GDM1 (cell line): Measurements from ENCODE around the gene KRT13.

ENCODE experiments used
- DNase-seq: peaks from one replicate; lab custom pipeline; 2025; lab: John Stamatoyannopoulos, UW

The KRT13 gene

GRCh38 chr17:41494524-41494923 lies 10.9 kb downstream of the KRT13 start:
- DNase-seq: no peak

DNA sequence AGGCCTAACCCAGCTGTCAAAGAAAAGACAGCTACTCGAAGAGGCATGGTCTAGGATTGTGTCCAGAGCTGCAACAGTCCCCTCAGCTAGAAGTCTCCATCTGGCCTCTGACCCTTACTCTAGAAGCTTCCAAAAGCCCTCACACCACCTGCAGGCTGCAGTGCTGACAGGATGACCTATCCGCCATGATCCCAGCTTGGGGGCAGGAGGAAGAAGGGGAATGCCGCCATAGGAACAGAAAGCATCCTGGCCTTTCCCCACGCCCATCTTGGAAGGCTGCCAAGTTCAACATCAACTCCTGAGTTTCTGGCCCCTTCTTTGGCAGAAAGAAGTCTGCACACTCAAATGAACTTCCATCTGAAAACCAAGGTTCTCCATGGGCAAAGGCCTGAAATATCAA lies 12.6 kb downstream of the KRT13 start:
- DNase-seq: no peak

- DNase-seq: no peak
Observed at GRCh38 chr17:41492351-41492750, 13.1 kb downstream of the KRT13 start.

- no peak for DNase-seq
Observed at GRCh38 chr17:41491476-41491875, 13.9 kb downstream of the KRT13 start.

DNA sequence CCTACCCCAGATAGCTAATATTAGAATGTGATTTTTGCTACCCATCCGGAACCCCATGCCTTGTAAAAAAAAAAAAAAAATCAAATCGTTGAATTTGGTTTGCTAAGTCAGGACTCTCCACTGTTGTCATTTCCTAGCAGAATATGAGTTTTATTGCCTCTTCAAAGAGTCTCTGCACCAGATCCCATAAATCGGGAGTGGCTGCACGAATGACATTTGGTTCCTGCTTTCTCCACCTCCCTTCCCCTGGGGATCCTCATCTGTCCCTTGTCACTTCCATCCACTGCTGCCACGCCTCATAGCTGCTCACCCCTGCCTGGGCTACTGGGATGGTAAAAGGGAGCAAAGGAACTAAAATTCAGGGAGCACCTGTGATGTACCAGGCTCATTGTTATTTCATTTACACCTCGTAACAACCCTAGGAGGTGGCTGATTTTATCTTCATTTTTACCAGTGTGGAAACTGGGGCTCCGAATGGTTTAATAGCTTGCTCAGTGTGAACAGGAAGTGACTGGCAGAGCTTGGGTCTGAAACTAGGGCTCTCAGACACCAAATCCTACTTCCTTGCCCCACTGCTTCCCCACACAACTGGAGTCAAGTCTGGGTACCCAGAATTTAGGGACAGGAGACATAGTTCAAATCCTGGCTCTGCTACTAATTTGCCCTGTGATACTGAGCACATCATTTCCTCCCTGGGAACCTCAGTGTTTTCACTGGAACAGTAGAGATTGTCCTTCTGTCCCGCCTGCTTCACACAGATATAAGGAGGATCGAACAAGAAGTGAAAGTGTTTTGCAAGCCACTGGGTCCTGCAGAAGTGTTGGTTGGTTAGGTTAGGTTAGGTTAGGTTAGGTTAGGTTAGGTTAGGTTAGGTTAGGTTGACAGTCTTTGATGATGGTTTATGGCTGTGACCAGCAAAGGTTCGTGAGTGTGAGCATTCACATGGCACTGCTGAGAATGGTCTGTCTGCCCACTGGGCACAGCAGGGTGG lies 15.1 kb downstream of the KRT13 start:
- DNase-seq: no peak

GRCh38 chr17:41489531-41489930 lies 15.9 kb downstream of the KRT13 start, which contains the start of gene KRT36:
KRT36 (minus strand) TSS chr17:41489910; CDS start chr17:41489864, 46 bp downstream.
- no peak for DNase-seq

DNA sequence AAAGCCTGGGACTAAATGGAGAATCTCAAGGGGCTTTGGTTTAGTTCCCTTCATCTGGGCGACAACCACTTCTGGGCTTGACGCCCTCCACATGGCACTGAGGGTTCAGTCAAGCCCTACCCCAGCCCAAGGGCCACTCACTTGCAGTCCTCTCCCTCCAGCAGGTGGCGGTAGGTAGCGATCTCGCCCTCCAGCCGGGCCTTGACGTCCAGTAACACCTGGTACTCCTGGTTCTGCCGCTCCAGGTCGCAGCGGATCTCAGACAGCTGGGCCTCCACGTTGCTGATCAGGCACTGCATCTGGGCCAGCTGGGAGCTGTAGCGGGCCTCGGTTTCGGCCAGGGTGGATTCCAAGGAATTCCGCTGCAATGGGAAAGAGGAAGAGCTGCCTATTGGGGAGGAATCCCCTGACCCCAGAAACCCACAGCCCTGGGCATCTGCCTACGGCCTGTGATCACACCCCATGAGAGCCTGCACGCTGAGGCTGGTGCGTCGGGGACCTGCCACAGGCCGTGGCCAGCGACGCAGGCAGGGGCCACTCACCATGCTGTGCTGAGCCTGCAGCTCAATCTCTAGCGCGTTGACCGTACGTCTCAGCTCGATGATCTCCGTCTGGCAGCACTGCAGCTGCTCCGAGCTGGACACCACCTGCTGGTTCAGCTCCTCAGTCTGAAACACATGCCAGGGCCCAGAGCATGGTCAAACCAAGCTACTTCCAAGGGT lies 18.4 kb downstream of the KRT13 start:
- DNase-seq: no peak

- no peak for DNase-seq
Observed at GRCh38 chr17:41486316-41486715, 19.1 kb downstream of the KRT13 start.

DNA sequence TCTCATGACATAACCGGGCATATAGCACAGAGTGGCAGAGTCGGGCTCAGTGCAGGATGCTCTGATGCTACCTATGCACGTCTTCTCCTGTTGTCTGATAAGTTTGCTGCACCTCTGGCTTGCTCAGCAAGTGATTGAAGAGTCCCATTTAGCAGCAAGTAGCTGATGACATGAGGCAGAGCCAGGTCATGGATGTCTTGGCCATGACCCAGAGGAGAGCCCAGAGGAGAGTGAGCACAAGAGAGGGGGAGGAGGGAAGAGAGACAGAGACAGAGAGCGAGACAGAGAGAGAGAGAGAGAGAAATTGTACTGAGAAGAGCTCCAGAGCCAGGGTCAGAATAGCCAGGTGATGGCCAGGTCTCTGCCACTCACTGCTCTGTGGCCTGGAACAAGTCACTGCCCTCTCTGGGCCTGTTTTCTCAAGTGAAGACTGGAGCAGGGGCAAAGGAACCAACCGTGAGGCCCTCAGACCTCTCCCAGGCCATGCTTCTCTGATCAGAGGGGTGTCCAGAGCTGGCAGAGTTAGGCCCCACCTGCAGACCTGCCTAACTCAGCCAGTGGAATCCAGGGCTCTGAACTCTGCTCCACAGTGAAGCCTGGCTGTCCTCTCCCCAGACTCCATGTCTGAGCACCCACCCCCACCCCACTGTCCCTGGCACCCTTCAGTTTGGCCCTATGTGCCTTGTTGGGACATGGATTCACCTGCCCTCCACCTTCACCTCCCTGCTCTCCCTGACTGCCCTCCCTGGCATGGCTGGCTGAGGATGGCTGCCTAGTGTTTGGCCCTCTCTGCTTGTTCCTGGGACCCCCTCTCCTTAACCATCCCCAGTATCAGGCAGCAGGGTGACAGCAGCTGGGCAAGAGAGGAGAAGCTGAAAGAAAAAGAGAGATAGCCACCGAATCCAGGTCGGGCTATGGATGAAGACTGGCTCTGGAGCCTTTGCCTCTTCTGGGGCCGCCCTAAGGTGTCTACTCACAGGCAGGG lies 20.2 kb downstream of the KRT13 start:
- no peak for DNase-seq

- no peak for DNase-seq
Observed at GRCh38 chr17:41483991-41484826, 21.2 kb downstream of the KRT13 start.

GRCh38 chr17:41483531-41483930 lies 21.9 kb downstream of the KRT13 start:
- no peak for DNase-seq

DNA sequence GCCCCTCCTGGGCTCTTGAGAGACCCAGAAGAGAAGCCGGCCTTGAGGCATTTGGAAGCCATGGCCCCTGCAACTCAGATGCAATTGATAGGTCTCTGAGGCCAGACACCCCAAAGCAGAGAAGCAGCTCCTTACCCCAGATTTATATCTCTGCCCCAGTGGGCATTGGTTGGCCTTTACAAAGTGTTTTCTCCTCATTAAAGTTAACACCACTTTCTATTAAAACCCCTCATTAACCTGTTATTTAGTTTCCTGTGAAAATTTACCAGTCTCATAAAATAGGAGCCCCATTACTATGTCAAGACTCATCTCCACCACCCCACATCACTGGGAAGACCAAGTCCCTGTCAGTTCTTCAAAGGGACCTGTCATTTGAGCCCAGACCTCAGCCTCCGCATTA lies 24.4 kb downstream of the KRT13 start, which contains the start of gene KRT35:
Gene KRT35, minus strand, starts transcription at position 116 of the 400 bp plus-strand sequence. Its CDS starts 54 bp downstream, at position 62.
- DNase-seq: no peak

DNA sequence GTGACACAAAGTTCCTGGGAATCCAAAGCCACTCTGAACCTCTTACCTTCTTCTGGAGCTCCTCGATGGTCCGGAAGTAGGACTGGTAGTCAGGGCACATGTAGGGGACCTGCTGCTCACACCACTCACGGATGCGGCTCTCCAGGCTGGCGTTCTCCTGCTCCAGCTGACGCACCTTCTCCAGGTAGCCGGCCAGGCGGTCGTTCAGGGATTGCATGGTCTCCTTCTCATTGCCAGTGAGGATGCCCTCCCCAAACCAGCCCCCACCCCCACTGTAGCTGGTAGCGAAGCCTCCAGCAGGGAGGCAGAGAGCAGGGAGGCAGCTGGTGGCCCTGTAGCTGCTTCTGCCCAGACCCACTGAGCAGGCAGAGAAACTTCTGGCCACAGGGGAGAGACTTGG lies 24.8 kb downstream of the KRT13 start:
- no peak for DNase-seq

- DNase-seq: no peak
Observed at GRCh38 chr17:41480136-41480535, 25.3 kb downstream of the KRT13 start.

- no peak for DNase-seq
Observed at GRCh38 chr17:41478237-41478636, 27.2 kb downstream of the KRT13 start.

DNA sequence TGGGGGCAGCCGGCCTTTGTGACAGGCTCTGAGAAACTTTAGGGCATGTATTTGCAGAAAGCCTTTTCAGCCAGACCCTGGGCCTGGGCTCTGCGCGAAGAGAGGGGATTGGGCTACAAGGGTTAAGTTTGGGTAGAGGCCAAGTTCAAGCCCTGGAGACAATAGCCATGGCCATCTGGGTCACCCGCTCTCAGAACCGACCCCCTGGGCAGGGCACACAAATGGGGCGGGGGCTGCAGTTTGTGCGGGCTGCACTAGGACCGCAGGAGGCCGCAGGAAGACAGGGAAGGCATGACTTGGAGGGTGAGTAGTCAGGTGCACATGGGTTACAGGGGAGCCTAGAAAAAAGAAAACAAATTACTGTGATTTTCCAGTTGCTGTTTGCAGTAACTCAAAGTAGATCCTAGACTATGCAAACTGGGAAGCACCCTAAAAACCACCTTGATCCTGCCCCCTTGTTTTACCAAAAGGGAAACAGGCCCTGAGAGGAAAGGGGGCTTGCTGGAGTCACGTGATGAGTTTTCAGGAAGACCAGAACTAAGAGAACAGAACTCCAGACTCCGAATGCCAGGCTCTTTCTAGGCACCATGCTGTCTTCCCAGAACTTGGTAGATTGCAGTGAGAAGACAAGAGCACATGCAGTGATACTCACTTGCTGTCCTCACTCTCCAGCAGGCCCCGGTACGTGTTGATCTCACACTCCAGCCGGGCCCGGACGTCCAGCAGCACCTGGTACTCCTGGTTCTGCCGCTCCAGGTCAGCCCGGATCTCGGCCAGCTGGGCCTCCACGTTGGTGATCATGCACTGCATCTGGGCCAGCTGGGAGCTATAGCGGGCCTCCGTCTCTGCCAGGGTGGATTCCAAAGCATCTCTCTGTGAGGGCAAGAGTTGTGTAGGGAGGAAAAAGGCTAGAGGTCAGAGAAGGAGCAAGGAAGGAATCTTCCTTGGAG lies 28.3 kb downstream of the KRT13 start:
- DNase-seq: no peak

DNA sequence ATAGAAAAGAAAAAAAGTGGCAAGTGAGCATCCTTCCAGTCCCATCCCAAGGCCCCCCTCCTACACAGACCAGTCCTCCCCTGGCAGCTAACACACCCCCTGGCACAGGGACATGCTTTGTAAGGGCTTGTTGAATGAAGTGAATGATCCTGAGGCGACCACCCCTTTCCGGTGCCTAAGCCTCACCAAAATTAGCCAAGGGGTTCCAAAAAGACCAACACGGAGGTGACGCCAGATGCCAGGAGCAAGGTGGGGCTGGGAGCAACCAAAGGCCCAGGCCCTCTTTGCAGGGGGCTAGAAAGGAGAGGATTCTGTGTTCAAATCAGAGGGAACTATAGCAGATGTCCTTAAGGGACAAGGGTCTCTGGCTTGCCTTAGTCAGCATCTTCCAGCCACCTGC lies 30.0 kb downstream of the KRT13 start:
- DNase-seq: no peak

DNA sequence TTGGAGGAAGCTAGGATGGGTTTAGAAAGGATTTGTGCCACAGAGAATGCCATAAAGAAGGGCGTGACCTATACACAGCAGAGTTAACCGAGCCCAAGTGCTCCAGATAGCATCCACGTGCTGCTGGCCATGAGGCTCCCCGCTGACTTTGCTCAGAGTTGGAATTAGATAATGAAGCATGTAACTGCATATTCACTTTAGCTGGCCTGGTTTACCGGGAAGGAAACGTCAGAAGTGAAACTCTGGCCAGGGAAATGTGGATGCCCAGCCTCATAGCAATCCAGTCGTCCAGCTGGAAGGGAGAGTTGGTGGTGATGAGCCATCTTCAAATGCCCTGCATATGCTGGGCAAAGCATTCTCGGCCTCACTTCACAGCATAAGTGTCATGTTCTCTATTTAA lies 30.5 kb downstream of the KRT13 start:
- no peak for DNase-seq

GRCh38 chr17:41468346-41468745 lies 37.1 kb downstream of the KRT13 start:
- no peak for DNase-seq

- no peak for DNase-seq
Observed at GRCh38 chr17:41467561-41467960, 37.9 kb downstream of the KRT13 start.
